HG03575 (cell line): ENCODE measurements around the gene SAMD4A.

ENCODE experiments used
- ATAC-seq: cut with Tn5 transposase; IDR thresholded peaks from one replicate; pipeline ENCODE4 v1.9.1; 2021; ENCODE audit not compliant: unreplicated experiment, insufficient number of reproducible peaks, low FRiP score; ENCODE audit errors: extremely low read depth

SAMD4A gene, protein sequence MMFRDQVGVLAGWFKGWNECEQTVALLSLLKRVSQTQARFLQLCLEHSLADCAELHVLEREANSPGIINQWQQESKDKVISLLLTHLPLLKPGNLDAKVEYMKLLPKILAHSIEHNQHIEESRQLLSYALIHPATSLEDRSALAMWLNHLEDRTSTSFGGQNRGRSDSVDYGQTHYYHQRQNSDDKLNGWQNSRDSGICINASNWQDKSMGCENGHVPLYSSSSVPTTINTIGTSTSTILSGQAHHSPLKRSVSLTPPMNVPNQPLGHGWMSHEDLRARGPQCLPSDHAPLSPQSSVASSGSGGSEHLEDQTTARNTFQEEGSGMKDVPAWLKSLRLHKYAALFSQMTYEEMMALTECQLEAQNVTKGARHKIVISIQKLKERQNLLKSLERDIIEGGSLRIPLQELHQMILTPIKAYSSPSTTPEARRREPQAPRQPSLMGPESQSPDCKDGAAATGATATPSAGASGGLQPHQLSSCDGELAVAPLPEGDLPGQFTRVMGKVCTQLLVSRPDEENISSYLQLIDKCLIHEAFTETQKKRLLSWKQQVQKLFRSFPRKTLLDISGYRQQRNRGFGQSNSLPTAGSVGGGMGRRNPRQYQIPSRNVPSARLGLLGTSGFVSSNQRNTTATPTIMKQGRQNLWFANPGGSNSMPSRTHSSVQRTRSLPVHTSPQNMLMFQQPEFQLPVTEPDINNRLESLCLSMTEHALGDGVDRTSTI

DNA sequence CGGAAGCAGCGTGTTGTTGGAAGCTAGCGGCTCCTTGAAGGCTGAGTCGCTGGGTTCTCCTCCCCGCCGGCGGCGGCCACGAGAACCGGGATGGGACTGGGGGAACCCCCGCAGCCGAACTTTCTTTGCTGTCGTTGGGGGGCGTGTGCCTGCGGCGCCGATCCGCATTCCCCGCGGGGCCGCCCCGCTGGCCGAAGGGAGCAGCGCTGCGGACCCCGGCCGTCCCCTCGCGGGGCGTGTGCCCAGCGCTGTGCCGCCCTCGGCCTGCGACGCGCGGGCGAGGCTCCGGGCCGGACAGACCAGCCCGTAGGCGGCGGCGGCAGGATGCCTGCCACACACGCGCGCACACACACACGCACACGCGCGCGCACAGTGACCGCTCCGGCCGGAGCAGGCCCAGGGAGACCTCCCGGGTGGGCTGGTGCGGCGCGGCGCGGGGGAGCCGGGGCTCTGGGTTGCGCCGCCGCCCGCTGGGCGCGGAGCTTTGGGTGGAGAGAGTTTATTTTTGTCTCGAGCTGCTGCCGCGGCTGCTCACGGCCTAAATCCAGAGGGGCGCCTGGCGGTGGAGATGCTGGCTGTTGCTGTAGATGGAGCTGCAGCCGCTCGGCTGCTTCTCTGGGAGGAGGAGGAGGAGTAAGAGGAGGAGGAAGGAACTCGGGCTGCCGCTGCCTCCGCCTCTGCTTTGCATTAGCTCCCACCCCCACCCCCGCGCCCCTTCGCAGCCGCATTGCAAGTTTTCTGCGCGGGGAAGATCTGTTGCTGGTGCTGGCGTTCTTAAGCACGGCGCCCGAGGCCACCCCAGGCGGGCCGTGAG lies at the start of gene SAMD4A:
TSS of gene SAMD4A (plus strand) at position 719 of the 814 bp plus-strand sequence. CDS start 789 bp downstream, outside the sequence.
- no peak for ATAC-seq

DNA sequence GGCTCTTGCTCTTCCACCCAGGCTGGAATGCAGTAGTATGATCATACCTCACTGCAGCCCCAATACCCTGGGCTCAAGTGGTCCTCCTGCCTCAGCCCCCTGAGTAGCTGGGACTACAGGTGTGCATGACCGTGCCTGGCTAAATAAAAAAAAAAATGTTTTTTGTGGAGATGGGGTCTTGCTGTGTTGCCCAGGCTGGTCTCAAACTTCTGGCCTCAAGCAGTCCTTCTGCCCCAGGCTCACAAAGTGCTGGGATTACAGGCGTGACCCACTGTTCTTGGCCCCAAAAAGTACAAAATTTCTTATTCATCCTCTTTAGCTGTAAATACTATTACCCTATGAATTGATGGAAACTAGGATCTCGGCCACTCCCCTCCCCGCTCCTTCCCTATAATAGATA lies 42.5 kb upstream of the SAMD4A start:
- no peak for ATAC-seq

DNA sequence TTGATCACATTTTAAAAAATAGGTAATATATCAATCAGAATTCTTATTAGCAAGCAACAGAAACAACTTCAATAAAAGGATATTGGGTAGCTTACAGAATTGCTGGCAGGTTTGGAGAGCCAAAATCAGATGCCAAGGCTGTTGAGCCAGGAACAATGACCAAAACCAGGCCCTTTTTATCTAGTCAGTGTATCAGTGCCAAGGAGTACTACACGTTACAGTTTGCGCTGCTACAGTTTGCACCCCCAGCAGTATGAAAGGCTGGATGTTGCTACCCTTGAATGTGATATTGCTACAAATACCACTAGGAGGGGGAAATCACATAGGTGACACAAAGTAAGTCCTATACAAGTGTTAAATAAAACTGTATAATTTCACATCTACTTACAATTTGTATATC lies 38.0 kb upstream of the SAMD4A start:
- ATAC-seq = no peak

DNA sequence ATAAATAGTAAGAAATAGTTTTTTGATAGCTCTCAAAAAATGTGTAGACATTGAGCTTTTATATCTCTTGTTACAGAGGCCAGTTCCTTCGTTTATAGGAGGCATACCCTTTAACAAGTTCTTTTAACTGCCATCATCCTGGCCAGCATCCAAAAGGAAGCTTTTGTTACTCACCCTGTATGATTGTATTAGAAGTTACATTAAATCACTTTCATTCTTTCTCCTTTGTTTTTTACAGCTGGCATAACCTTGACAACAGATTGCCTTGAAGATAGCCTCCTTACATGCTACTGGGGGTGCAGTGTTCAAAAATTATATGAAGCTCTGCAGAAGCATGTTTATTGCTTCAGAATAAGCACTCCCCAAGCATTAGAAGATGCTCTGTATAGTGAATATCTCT lies 37.1 kb upstream of the SAMD4A start:
- ATAC-seq = no peak

DNA sequence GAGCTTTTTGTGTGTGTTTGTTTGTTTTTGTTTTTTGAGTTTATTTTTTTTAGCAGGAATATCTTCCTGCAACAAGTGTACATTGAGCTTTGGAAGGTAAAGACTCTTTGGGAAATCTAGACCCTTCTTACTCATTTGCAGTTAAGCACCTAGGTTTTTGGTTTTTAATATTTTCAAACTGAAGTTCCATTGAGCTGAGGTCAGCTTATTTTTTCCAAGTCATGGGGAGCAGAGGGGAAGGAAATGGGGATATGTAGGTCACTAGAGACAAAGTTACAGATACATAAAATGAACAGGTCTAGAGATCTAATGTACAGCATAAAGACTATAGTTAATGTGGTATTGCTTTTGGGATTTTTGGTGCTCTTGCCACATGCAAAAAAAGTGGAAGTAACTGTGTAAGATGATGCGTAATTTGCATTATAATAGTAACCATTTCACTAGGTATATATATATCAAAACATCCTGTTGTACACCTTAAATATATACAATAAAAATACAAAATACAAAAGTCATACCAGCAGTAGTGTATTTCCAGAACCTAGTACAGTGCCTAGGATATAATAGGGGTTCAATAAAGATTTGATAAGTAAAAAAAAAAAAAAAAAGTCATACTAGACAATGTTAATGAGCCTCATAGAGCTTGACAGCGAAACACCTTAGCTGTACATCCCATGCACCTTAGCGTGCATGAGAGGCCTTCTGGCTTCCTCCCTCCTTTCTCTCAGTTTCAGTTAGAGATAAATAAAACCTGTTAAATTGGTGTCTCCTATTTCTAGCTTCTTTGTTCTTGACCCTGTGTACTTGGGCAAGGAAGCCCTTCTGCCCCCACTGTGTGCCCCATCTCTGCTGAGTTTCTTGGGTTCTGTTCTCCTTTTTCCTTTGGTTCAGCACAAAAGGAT lies 34.6 kb upstream of the SAMD4A start:
- ATAC-seq = peak; percentile 94

DNA sequence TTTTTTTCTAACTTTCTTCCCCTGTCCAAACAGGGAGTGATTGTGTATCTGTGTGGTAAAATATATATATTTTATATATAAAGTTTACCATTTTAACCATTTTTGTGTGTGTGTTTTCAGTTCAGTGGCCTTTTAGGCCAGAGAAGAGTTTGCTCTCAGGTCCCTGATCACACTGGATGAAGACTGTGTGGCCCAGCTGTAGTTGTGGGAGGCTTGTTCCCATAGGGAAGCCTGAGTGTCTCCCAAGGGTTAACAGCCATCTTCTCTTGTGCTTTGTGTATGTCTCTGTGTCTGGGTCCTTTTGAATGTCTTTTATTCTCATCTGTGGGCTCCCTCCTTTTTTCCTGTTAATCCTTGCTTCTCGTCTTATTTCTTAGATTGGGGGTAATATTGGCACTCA lies 33.8 kb upstream of the SAMD4A start:
- no peak for ATAC-seq

DNA sequence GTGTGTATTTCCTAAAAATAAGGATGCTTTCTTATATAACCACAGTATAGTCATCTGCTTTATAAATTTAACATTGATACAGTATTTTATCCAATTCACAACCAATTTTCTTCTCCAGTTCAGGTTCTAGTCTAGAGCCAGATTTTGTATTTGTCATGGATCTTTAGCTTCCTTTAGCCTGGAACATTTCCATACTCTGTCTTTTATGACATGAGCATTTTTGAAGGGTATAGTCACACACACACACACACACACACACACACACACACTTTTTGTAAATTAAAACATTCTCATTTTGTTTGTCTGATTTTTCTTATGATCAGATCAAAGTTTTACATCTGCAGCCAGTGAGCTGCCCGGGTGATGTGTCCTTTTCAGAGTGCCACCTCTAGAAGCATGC lies 31.8 kb upstream of the SAMD4A start:
- no peak for ATAC-seq

DNA sequence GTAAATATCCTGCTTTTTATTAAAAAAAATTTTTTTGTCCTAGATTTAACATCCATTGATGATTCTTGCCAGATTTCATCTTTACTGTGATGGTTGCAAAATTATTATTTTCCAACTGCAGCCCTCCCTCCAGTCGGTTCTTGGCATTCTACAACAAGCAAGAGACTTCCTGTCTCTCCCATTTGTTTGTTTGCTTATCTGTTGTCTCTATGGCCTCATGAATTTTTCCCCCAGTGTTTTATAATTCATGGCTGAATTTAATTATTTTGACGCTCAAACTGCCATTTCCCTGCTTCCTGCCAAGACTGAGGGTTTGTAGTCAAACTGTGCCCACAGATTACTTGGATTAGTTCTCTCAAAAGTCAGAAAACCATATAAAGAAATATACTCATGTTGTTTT lies 31.3 kb upstream of the SAMD4A start:
- no peak for ATAC-seq

DNA sequence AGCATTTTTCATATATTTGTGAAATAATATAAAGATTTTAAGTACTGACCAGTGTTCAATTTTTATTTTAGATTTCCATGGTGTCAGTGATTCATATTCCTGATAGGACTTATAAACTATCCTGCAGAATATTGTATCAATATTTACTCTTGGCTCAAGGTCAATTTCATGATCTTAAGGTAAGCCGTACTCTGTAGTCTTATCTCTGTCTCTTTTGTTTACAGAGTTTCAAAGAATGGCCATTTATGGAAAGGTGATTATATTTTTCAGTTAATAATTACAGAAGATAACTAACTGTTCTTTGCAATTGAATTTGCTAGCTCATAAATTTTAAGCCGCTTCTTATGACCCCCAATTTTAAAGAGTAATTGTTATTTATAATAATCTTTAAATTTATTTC lies 29.3 kb upstream of the SAMD4A start:
- no peak for ATAC-seq

DNA sequence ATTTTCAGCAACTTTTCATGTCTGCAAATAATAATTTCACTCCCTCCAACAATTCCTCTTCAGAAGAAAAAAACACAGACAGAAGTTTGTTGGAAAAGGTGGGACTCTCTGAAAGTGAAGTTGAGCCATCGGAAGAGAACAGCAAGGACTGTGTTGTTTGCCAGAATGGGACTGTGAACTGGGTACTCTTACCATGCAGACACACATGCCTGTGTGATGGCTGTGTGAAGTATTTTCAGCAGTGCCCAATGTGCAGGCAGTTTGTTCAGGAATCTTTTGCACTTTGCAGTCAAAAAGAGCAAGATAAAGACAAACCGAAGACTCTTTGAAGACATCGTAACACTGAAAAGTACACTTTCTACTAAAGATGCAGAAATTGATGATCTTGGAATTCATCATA lies 28.9 kb upstream of the SAMD4A start:
- ATAC-seq = no peak

DNA sequence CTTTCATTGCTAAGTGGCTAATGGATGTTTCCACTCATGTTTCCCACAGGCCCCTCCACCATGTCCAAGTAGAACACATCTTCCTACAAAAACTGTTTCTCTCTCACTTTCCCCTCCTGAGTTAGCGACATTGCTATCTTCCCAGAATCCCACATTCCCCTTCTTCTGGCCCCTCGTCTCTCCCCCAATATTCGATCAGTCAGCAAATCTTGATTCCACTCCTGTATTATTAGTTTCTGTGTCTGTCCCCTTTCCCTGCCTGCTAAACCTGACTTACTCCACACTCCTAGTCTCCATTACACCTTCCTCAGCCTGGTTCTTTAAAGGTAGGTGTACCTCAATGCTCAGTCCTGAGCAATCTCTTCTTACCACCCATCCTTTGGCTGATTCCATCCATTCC lies 19.3 kb upstream of the SAMD4A start:
- ATAC-seq = no peak

DNA sequence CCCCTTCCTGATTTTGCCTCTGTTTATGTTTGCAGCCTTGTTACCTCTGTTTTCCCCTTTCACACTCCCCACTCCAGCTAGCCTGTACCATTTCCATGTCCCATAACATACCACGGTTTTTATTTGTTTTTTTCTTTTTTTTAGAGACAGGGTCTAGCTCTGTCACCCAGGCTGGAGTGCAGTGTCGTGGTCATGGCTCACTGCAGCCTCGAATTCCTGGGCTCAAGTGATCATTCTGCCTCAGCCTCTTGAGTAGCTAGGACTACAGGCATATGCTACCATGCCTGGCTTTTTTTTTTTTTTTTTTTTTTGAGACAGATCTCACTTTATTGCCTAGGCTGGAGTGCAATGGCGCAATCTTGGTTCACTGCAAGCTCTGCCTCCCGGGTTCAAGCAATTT lies 18.4 kb upstream of the SAMD4A start:
- ATAC-seq = no peak

DNA sequence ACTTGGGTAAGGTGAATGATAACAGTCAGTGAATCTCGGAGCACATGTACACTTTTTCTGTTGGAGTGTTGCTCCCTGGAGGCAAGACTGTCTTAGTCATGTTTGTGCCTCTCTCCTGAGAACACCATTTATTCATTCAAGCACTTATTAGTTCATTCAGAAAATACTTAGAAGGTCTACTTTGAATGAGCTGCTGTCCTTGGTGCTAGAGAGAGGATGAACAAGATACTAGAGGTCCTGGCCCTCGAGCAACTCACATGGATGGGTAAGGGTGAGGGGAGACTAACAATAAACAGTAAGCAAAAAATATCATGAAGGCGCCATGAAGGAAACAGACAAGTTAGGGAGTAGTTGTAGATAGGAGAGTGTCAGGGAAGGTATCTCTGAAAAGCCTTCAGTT lies 17.1 kb upstream of the SAMD4A start:
- no peak for ATAC-seq

DNA sequence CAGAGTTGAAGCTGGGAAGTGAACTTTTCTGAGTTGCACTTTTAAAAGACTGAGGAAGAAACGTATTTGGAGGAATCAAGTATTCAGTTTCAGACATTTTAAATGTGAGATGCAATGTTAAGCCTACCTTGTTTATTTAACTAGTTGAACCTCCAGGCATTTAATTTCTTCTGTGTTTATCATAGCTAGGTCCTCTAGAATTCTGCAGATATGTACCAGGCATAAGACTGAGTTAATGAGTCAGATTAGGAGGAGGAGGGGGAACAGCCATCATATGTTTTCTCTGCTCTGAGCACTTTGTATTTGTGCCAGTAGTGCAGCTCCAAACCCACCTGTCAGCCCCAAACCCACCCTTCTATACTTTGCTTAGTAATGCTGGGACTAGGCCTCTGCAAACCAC lies 16.4 kb upstream of the SAMD4A start:
- no peak for ATAC-seq

DNA sequence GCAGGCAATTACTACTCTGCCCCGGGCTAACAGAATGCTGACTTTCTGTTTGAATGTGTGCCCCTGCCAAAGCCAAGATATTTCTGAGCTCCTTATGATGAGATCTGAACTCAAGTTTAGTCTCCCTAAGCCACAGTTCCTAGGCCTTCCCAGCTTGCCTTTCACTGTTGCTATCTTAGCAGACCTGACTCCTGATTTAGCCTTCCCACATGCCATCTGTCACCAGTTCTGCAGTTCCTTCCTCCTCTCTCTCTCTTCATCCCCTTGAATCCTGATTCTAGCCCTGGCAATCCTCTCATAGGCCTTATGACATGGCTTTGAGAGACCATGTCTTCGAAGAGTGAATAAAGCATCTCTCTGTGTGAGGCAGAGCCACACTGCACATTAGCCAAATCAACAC lies 12.5 kb upstream of the SAMD4A start:
- ATAC-seq = no peak

DNA sequence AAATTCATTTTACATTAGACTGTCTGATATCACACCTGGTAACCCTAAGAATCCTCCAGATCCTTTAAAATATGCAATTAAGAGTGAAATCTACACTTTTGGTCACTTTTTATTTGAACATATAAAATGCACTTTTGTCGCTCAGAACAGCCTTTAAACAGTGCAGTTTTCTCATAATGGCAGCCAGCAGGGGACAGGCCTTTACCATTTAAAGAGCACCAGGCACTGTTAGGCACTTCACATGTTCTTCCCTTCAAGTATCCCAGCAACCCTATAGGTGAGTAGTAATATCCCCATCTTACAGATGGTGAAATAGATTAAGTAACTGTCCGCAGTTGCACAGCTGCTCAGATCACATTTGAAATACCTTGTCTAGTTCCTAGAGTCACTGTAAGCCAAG lies 11.3 kb upstream of the SAMD4A start:
- no peak for ATAC-seq

DNA sequence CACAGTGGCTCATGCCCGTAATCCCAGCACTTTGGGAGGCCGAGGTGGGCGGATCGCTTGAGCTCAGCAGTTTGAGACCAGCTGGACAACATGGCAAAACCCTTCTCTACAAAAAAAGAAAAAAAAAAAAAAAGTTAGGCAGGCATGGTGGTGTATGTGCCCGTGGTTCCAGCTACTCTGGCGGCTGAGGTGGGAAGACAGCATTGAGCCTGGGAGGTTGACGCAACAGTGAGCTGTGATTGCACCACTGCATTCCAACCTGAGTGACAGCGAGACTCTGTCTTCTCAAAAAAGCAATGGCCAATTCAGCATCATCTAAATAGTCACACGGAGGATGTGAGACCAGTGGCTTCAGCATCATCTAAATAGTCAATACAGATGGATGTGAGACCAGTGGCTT lies 10.4 kb upstream of the SAMD4A start:
- no peak for ATAC-seq

DNA sequence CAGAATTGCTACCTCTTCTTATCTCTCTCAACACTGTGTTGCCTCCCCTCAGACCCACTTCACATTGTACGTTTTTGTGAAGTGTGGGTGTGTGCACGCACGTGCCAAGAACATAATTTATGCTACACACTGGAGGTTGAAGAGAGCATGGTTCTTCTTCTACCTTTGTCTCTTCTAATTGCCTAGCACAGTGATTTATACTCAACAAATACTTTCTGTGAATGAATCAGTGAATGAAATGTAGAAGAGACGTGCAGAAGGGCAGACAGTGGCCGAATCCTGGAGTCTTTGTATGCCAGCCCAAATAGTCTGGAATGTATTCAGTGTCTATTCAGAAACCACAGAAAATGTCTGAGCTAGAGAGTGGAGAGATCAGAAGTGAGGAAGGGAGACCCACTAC lies 4.6 kb upstream of the SAMD4A start:
- ATAC-seq = no peak
